Measurements from ENCODE around the gene RANBP10.
"Not testable (repeated sequence)": the region's sequence is repeated elsewhere in the genome, so short reads cannot be mapped to it uniquely, and the experiment has no call there.

Gene RANBP10

DNA sequence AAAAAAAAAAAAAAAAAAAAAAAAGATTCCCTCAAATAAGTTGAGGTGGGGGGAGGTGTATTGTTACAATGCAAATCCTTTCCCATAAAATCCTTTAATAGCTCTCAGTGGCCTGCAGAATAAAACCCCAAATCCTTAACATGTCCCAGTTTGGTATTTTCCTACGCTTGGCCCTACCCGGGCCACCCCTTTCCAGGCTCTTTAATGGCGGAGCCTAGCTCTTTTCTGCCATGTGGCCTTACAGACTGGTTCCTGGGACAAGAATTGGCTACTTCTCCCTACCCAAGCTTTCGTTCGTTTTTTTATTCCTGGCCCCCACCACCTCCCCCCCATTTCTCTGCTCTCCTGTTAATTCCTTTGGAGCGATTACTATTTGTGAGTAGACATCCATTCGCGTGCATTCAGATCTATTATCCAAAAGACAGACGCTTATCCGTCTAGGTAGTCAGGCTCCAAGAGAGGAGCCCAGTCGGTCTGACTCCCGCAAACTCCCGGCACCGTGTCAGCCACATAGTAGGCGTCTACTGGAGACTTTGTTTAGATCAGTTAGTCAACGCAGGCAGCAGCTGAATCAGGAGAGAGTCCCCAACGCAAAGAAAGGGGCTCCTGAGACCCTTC lies 34.9 kb upstream of the RANBP10 start:
- TF ChIP-seq CTCF (conservative IDR thresholded peaks at IDR 0.05; ENCODE audit: low read depth, low read length), result no peak
- peak overlapping the region; percentile 96 for H3K4me3 ChIP-seq (ENCODE audit: low read length)
- no peak for DNase-seq (ENCODE audit: low read depth)

DNA sequence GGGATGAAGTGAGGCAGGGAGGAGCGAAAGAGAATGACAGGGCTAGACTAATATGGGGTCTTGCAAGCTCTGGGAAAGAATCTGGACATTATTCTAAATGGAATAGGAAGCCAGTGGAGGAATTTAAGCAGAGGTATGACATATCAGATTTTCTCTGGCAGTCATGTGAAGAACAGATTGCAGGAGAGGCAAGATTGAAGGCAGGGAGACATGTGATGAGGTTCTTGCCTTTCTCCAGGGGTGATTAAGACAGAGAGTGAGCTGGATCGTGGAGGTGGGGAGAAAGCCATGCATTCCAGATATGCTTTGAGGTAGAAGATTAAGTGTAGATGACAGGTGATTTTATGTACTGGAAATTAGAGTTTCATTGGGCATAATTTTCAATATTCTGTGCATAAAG lies 31.5 kb upstream of the RANBP10 start:
- no peak overlapping the region for H3K4me3 ChIP-seq (ENCODE audit: low read length)
- TF ChIP-seq CTCF (conservative IDR thresholded peaks at IDR 0.05; ENCODE audit: low read depth, low read length), result no peak
- DNase-seq (ENCODE audit: low read depth), result peak; percentile 31

DNA sequence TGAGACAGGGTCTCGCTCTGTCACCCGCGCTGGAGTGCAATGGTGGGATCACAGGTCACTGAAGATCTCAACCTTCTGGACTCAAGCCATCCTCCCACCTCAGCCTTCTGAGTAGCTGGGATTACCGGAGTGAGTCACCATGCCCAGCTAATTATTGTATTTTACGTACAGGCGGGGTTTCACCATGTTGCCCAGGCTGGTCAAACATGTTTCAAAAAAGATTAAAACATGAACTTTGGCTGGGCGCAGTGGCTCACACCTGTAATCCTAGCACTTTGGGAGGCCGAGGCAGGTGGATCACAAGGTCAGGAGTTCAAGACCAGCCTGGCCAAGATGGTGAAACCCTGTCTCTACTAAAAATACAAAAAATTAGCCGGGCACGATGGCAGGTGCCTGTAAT lies 30.8 kb upstream of the RANBP10 start:
- DNase-seq (ENCODE audit: low read depth); H3K4me3 ChIP-seq (ENCODE audit: low read length): not testable (repeated sequence)

- H3K4me3 ChIP-seq (ENCODE audit: low read length), result peak overlapping the region; percentile 75
- no peak for TF ChIP-seq CTCF (conservative IDR thresholded peaks at IDR 0.05; ENCODE audit: low read depth, low read length)
- DNase-seq (ENCODE audit: low read depth), result no peak
Measured at GRCh38 chr16:67834242-67834614, 27.9 kb upstream of the RANBP10 start.

DNA sequence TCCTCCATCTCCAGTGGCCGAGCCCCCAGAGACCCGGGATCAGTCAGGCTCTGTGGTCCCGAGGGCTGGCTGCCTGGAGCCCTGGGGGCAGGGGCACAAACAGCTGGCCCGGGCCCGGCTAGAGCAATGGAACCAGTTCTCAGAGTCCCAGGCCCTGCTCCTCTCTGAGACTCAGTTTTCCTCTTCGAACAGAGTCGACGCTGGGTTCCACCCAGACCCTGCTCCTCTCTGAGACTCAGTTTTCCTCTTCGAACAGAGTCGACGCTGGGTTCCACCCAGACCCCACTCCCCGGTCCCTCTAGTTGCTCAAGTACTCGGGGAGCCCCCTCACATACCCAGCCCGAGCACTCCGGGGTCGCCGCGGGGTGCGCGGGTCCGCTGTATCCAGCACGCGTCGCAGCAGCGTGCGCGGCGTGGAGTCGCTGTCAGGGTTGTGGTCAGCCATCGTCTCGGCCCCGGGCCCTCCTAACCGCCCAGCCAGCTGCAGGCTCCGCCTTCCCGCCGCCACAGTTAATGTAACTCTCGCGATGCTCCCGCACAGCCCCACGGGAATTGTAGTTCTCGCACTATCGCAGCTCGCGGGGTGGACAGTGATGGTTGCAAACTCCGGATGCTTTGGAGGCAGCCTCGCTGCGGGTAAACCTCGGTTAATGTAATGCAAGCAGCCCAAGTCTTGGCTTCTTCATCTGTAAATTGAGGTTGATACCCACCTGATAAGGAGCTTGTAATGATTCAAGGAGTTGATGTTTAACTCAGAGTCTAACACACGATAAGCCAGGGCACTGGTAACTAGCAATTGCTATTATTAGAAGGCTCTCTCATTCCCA lies 27.3 kb upstream of the RANBP10 start:
- no peak for DNase-seq (ENCODE audit: low read depth)
- peak overlapping the region; percentile 75 for H3K4me3 ChIP-seq (ENCODE audit: low read length)
- no peak for TF ChIP-seq CTCF (conservative IDR thresholded peaks at IDR 0.05; ENCODE audit: low read depth, low read length)

GRCh38 chr16:67833030-67833414 lies 26.7 kb upstream of the RANBP10 start:
- no peak for TF ChIP-seq CTCF (conservative IDR thresholded peaks at IDR 0.05; ENCODE audit: low read depth, low read length)
- peak overlapping the region; percentile 75 for H3K4me3 ChIP-seq (ENCODE audit: low read length)
- no peak for DNase-seq (ENCODE audit: low read depth)

DNA sequence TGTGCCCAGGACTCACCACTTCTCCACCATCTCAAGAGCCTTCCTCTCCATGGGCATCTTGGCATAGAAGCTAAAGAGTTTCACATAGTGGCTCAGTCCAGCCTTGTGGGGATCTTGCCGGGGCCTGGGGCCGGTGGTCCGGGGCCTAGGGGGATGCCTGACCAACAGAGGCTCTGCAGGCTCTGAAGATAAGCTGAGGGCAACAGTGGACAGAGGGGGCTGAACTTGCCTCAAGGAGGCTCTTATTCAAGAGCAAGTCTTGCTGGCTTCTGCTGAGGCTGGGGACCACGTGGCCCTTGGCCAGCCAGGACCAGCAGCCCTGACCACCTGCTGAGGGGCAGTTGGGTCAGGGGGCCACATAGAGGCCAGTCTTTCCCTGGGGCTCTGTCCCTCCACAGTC lies 22.3 kb upstream of the RANBP10 start:
- DNase-seq (ENCODE audit: low read depth), result no peak

More for the DNA sequence above, 22.3 kb upstream of the RANBP10 start:
- no peak overlapping the region for H3K4me3 ChIP-seq (ENCODE audit: low read length)
- TF ChIP-seq CTCF (conservative IDR thresholded peaks at IDR 0.05; ENCODE audit: low read depth, low read length), result no peak

All from retinal pigment epithelial cell (primary cell).